Hematopoietic multipotent progenitor cell treated with erythropoietin and hydrocortisone succinate and interleukin-3 and kit ligand, for 4 days (in vitro differentiated cells): ENCODE data around the gene GNAT3.
A peak's percentile ranks its signal among the peaks of the same experiment; 100 is the strongest.

ENCODE experiments used
- DNase-seq: peaks from one replicate; pipeline ENCODE4 v3.0.0-alpha.2; 2015

Gene GNAT3

DNA sequence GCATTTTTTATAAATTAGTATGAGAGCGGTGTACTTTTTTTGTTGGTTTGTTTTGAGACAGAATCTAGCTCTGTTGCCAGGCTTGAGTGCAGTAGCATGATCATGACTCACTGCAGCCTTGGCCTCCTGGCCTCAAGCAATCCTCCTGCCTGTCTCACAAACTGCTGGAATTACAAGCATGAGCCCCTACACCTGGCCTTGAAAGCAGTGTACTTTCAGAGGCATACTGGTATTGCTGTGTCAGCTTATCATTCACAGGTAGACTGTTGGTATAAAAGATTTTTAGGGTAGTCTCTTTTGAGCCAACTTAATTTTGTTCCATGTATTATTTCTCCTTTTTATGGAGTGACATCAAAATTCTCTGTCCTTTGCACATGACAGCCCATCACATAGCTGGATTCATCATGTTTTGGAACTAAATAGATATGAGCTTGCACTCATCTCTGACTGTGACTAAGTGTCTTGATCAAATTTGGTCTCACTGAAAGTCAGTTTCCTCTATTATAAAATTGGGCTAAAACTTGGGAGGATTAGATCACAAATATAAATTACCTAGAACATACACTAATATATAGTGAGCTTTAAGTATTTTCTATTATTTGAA lies 12.4 kb downstream of the GNAT3 start:
- peak; percentile 11 for DNase-seq

DNA sequence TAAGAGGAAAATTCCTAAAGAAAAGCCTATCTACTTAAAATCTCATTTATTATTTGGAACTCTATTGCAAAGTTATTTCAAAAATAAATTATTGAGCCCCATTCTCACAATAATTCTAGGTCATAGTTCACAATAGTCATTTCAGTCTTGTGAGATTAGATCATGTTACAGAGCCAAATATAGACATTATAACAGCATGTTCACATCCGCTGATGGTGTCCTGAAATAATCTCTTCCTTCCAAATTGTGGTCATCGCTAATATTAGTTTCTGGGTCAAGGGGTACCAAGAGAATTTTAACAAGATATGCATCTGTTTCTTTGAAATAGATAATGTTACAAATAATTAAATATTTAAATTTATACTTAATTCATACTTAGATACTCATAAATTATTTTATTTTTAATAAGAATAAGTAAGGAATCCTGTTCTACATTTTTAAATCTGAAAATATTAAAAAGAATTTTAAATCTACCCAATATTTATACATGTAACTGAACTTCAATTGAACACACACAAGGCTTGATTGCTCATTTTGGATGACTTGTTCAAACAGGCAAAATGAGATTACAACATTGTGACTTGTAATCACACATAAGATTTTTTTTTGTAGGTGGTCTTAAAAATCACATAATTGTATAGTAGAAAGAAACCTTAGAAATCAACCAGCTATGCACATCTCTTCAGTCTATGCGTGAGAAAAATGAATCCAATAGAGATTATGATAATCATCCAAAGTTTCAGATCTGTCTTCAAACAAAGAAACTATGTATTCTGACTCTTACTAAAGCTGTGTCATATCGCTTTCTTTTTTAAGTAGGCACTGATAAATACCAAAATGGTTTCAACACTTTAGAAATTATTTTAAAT lies 13.1 kb downstream of the GNAT3 start:
- DNase-seq = no peak

DNA sequence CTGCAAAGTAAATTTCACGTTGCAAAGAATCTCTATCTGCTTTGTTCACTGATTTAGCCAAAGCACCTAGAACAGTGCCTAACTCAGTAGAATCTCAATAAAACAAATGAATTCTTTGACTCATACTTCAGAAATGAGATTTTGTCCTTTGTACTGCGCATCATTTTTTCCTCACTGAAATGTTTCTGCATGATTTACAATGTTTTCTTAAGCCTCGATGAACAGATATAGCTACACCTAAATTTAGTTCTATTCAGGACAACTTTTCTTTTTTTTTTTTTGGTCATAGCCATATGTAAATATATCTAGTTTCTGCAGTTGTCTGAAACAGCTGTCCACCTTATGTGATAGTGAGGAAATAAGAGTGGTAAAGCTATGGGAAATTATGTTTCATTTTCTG lies 15.3 kb downstream of the GNAT3 start:
- DNase-seq = no peak

DNA sequence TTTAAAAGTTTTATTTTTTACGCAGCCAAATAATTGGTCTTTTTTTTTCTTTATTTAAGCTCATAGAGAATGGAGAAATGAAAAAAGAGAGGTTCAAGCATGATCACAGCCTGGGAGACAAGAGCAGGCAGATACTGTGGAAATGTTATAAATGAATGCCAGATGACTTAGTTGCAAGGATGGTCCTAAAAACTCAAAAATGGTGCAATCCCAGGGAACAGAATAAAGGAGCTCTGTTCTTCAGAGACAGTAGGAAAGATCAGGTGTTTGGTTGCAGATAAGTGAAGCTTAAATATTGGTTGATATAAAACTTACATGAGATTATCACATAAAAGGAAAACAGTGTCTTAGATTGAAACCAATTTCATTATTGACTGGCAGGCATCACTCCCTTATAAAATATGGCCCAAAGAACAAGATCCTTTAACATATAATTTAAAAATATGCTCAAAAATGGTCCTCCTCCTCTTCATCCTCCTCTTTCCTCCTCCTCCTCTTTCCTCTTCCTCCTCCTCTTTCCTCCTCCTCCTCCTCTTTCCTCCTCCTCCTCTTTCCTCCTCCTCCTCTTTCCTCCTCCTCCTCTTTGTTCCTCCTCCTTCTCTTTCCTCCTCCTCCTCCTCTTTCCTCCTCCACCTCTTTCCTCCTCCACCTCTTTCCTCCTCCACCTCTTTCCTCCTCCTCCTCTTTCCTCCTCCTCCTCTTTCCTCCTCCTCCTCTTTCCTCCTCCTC lies 18.6 kb downstream of the GNAT3 start:
- DNase-seq = no peak

DNA sequence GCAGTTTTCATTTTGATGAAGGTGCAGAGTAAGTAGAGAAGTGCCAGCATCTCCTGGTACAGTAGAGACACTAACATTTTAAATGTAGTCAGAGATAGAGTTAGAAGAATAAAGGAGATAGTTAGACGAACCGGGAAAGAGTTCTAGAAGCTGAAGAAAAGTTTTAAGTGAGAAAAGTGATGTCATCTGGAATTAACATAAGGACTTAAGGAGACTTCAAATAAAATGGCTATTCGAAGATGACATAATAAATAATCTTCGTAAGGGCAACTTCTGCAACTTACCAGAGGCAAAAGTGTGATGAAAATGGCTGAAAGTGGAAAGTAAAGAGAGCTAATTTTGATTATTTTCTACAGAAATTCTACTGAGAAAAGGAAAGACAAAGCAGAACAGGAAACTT lies 20.4 kb downstream of the GNAT3 start:
- no peak for DNase-seq

DNA sequence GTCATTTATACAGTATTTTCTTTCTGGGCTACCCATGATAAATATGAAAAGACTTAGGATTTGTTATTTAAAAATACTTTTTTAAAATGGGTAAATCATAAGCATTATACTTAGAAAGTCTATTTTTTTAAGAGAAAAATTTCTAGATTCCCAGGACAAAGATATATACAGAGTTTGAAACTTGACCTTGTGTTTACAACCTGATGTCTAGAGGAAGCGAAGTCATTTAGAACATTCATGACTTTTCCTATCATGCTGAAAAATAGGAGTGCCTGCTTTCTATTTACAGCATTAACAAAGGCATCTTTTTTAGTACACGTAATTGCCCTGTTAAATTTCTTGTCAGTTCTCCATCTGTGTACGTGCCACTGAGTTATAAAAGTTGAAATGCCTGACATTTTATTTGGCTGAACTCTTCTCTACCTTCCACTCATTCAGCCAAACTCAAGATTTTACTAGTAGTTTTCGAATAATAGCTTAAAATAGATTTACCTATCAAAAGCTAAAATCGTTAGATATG lies 23.0 kb downstream of the GNAT3 start:
- no peak for DNase-seq

DNA sequence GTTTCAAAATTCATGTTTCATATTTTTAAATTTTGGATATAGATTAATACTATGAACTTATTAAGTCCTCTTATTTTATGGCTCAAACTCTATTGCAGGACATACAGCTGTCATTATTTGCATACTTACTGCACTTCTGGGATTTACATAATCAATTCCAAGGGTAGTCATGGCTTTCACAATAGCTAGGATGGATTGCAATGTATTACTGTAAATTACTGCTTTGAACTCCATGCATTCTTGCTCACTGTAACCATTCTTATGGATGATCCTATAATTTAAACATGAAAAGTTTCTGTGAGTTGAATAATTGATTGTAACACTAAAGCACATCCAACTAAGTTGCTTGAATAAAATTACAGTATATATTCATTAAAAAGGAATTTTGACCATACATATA lies 23.5 kb downstream of the GNAT3 start:
- DNase-seq = no peak

DNA sequence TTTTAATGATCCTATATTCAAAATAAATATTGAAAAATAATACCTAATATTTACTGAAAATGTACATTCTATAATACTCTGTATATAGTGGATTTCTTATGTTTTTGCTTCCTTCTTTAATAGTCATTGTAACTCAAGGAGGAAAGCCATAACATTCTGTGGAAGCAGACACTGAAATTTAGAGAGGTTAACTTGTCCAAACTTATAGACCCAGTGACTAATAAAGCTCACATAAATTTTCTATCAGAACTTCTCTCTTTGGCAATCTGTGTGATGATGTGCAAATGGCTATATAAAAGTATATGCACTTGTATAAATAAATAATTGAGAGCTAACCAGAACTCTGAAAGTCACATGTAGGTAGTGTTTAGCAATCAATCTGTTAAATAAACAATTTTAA lies 26.1 kb downstream of the GNAT3 start:
- no peak for DNase-seq

DNA sequence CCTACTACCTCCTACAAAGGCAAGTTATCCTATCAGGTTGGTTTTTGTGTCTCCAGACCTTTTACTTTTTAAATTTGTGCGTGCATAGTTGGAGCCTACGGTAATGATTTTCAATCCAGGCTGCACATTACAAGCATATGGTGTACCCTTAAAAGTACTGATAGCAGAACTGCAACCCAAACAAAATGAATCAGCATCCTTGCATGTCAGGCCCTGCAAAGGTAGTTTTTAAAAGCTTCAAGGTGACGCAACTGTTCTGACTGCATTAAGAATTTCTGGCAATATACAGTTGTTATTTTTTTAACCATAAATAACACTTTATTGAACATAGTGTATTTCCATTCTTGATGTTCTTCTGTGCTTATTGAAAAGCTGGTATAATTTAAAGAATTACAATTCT lies 28.9 kb downstream of the GNAT3 start:
- DNase-seq = no peak

DNA sequence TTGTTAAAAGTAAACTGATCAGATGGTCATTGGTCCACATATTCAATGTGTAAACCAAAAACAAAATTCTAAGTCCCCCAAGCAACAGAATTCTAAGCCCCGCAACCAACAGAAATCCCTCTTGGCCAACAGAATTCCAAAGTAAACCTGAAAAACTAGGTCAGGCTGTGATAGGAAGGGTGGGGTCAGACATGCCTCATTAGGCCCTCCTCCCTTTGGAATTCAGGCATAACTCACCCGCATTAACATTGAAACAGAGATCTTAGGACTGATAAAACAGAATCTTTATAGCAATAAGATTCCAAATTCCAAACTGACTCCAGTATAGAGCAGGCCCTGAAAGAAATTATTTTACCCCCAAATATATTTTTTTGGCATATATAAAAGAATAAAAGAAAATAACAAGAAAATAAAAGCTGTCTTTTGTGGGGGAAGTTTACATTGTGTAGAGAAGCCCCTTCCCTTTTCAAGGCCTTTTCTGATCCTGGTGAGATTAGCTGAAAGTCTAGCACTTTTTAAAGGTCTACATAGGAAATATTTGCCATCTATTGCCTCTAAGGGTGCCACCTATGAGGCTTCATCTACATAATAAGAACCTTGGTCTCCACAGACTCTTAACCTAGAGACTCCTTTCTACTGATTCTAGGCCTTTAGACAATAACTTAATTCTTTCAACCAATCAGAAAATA lies 30.5 kb downstream of the GNAT3 start:
- DNase-seq = no peak

DNA sequence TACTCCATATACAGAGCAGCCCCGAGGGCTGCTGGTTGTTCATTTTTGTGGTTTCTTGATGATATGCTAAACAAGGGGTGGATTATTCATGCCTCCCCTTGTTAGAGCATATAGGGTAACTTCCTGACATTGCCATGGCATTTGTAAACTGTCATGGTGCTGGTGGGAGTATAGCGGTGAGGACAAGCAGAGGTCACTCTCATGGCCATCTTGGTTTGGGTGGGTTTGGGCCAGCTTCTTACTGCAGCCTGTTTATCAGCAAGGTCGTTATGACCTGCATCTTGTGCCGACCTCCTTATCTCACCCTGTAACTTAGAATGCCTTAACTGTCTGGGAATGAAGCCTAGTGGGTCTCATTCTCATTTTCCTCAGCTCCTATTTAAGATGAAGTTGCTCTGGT lies 31.3 kb downstream of the GNAT3 start:
- no peak for DNase-seq

DNA sequence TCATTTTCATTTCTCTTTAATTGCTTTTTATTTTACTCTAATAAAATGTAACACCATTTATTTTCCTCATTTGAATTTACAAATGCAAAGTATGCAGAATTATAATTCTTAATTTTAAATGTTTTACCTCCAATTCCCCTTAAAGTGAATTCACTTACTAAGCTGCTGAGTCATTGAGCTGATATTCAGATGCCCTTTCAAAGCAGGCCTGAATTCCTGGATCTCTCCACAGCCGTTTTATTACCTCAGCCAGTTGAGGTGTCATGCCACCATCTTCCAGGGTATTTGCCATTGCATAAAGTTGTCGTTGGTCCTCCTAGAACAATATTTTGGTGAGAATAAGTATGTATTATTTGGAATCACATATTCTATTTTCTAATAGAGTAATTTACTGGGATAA lies 33.2 kb downstream of the GNAT3 start:
- DNase-seq = peak; percentile 13

DNA sequence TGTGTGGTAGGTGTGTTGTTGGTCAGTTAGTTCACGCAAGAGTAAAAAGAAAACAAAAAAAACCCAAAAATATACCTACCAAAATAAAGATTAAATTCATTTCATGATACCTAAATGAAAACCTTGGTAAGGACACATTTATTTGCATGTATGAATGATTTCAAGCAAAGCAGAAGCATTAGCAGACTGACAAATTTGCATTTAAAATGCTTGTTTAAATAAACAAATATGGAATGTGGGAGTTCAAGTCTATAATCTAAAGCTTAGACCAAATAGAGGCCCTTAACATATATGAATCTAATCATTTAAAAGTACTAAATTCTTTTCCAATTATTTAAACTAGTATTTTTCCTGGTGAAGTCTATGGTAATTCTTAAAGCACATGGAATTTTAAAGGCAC lies 35.8 kb downstream of the GNAT3 start:
- no peak for DNase-seq

DNA sequence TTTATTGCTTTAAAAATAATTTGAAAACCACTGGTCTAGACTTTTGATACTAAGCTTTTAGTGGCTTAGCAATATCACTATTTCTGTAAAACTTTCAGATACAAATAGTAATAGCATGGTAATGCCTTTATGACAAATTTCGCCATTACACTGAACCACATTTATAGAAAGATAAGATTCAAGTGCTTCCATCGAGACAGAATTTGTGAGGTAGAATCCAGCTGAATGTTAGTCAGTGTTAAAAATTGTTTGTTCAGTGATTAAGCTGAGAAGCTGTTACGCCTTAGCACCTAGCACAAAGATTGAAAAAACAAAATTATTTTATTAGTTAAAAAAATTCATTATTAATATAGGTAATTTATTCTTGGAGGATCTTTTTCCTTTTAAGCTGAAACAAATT lies 36.5 kb downstream of the GNAT3 start:
- no peak for DNase-seq

DNA sequence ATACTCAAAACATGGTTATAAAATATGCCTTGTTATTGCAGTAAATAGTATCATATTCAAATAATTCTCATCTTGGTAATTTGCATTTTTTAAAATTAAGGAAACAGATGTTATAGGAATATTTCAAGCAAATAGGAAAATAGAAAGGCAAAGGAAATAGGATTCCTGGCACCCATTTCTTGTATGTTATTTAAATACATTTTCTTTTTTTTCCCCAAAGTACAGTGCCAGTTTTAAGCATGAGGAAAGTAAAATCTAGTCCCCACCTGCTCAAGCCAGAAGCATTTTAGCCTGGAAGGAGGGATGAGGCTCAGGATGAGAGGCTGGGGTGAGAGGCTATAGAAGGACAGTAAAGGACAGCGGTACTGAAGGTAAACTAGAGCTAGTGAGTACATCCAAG lies 38.1 kb downstream of the GNAT3 start:
- no peak for DNase-seq

DNA sequence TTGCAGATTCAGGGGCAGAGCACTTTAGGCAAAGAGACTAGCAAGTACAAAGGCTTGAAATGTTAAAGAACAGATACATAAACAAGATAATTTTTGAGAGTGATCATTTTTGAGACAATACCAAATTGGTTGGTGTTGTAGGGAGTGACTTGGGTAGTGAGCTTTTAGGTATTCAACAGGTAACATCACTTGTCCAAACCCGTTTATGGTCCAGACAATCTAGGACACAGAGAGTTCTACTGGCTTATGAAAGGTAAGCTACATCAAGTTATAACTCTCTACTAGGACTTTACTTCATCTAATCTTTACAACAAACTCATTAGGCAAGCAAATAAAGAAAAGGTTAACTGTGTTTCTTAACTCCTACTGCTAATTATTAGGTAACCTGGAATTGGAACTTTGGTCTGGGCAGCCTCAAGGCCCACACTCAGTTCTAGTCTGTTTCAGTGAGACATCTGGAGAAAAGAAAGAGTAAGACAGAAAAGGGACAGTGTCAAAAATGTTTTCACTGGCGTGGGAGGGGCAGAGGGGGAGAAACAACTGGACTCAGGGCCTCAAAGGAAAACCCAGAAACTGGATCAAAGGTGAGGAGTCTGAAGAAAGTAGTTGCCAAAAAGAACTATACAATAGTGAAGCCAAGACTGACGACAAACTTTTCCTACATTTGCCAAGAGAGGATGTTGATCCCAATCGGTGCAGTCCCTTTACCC lies 39.2 kb downstream of the GNAT3 start:
- no peak for DNase-seq

DNA sequence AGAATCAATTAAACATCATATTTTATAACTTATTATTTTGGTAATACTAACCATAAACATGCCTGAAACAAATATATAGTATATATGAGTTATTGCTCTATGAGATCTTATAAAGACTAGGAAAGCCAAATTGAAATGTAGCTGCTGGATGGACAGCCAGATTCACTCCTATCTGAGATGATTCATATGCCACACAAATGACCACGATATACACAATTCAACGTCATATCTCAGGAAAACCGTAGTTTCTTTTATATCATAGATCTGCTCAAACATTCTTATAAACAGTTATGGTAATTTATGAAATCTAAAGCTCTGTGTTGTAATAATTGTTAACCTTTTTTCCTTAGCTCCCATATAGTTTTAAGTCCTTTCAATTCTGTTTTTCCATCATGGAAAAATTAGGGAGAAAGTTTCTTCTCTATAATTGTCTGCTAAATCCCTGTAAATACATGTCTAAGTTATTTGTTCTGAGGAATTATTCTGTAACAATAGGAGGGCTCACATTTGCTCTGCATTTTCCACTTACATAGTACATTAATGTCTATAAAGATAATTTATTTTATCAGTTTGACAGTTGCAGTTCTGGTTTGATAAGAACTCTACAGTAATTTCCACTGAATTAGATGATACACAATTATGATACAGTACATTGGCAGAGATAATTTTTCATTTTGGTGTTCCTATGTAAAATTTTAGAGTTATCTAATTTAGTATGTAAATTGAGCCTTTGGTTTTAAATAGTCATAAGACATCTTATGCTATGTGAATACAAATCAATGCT lies 42.7 kb downstream of the GNAT3 start:
- peak; percentile 41 for DNase-seq

DNA sequence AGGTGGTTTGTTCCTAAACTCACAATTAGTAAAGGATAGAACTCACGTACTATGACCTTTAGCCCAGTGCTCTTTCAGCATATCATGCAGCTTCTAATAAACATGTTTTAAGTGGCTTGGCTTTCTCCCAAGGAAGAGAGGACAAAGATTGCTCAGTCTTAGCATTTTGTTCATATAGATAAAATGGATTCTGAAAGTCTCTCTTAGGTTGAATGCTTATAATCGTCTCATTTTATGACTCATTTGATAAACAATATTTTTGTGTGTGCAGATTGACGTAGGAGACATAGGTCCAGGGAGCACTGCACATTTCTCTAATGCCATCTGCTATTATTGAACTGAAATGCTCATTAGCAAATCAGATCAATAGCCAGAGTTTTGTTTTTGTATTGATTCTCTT lies 44.8 kb downstream of the GNAT3 start:
- peak; percentile 62 for DNase-seq

DNA sequence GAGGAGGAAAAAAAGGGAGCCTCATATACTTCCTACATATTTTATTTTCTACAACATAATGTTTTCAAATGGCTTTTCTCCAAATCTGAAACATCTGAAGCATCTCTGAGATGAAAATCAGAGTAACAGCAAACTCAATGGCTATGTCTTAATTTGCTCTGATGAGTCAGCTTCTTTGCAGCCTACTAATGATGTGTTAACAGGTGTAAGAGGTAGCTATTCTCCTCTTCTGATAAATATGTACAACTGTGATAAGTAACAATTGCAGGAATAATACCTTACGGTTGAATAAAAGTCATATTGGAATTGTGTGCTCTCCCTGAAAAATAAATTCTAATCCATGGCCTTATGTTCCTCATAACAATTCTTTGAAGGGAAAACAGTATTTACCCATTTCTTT lies 45.2 kb downstream of the GNAT3 start:
- DNase-seq = no peak

DNA sequence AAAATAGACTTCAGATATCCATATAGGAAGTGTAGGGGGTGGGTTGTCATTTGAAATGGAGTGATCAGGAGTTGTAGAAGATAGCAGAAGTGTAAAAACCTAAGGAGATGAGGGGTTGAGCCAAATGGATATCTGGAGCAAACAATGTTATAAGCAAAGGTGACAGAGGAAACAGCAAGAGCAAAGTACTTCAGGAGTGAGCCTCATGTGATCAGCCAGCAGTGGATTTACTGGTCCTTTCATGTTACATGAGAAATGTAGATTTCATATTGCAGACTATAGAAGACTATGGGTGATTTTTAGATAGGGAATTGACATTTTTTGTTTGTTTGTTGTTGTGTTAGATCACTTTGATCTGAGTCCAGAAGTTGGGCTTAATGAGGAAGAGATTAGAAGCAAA lies 47.7 kb downstream of the GNAT3 start:
- no peak for DNase-seq

DNA sequence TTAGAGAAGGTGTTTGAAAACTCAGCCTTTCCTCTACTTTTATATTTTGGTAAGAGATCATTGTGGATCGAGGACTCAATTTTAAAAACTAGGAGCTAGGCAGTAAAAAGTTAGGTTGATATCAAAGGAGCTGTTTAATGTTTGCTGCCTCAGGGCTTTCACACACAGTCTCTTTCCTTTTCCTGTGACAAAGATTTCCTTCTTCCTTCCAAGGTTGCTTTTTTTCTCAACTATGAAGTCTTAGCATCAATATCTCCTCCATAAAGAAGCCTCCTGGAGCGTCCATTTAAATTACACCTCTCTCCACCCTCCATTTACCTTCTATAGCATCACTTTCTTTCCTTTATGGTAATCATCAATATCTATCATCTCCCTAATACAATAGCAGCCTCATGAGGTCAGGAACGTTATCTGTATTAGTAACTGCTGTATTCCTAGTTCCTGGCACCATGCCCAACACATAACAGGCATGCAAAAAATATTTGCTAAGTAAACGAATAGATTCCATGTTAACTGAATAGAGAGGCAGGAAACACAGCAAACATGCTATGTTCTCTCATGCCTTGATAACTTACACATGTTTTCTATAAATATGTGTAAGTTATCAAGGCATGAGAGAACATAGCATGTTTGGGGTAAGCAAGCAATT lies 48.5 kb downstream of the GNAT3 start:
- no peak for DNase-seq
